ENCODE results near the gene ERMN. TPM values are rescaled to one million over a fixed set of nuclear protein-coding genes. Genes with fewer than 3 reads are reported as not detected.

The ERMN gene
- total and polyA plus RNA-seq, 5 donors from 2014 or later, result 13.0 TPM; not detected in 4

- H3K36me3 Mint-ChIP-seq, result no peaks in the 10 kb centered on the region
- Histone ChIP-seq H3K27me3 (ENCODE audit: control insufficient read depth, insufficient read depth, low read length) (no peaks in the 10 kb centered on the region), H3K36me3 (ENCODE audit: control insufficient read depth, insufficient read depth, low read length) (no peaks in the 10 kb centered on the region), H3K4me3 (ENCODE audit: low read depth, low read length) (no peak overlapping the region), H3K9me3 (ENCODE audit: control insufficient read depth in 2 of 2, low read length in 2 of 2) (no peaks in the 10 kb centered on the region), H3K27ac (ENCODE audit: insufficient read depth, low read length, poor library complexity, severe bottlenecking) (no peak overlapping the region), H3K4me1 (ENCODE audit: control insufficient read depth, insufficient read depth, low read length, poor library complexity, severe bottlenecking) (no peaks in the 10 kb centered on the region)
- H3K27ac Mint-ChIP-seq, result peak overlapping the region in 2 of 3 donors; percentile 13 to 61
- H3K9me3 Mint-ChIP-seq, result peaks cover 0 to 4% (median 0%) of the 10 kb centered on the region in 7 donors
- no peak for ATAC-seq (ENCODE audit: low read depth in 2 of 2)
- peaks cover 3 to 10% (median 7%) of the 10 kb centered on the region in 4 donors for H3K4me1 Mint-ChIP-seq
- peak in 1 of 3 donors; percentile 36 for DNase-seq
- peaks cover 7% of the 10 kb centered on the region for H3K27me3 Mint-ChIP-seq
- H3K4me3 Mint-ChIP-seq, result no peak overlapping the region
Measured at GRCh38 chr2:157269060-157269459, 56.6 kb downstream of the ERMN start.

Other genes with a start within 250 kb of the ERMN start
- not detected for gene GALNT5, start 68.1 kb downstream of the ERMN start, total RNA-seq
- under 1 TPM in 1 of 4 donors, not detected in 3; 0.14 TPM for gene GALNT5, start 68.1 kb downstream of the ERMN start, polyA plus RNA-seq
- gene CYTIP, start 118.3 kb upstream of the ERMN start, total RNA-seq, result 454 TPM
- 100 to 1,000 TPM; 123 to 205 (median 150) TPM for gene CYTIP, start 118.3 kb upstream of the ERMN start, polyA plus RNA-seq